Type B pancreatic cell (in vitro differentiated cells): ENCODE results near the gene RPS15. TPM values are rescaled to one million over a fixed set of nuclear protein-coding genes. Genes with fewer than 3 reads are reported as not detected.

ENCODE experiments used
- DNase-seq: peaks from one replicate; pipeline ENCODE4 v3.0.0; 2021; ENCODE audit warnings: mixed read lengths; ENCODE audit not compliant: unreplicated experiment; ENCODE audit errors: extremely low spot score
- H3K27ac Mint-ChIP-seq: 2 replicates; pipeline ENCODE4 v1.8.0; 2021; ENCODE audit warnings: mild to moderate bottlenecking, mixed read lengths
- H3K27me3 Mint-ChIP-seq: 2 replicates; pipeline ENCODE4 v1.8.0; 2021; ENCODE audit warnings: mixed read lengths
- H3K36me3 Mint-ChIP-seq: 2 replicates; pipeline ENCODE4 v1.8.0; 2021; ENCODE audit warnings: mixed read lengths
- H3K4me1 Mint-ChIP-seq: one replicate; pipeline ENCODE4 v1.8.0; 2021; ENCODE audit warnings: mixed read lengths; ENCODE audit not compliant: unreplicated experiment
- H3K4me3 Mint-ChIP-seq: 2 replicates; pipeline ENCODE4 v1.8.0; 2021; ENCODE audit warnings: mild to moderate bottlenecking, mixed read lengths
- H3K9me3 Mint-ChIP-seq: 2 replicates; pipeline ENCODE4 v1.8.0; 2021; ENCODE audit warnings: mixed read lengths
- CTCF ChIP-seq: fragments of 200-600 bp; sonication (generic); conservative IDR thresholded peaks from 2 replicates; pipeline ENCODE4 v1.5.0; 2021; ENCODE audit warnings: antibody characterized with exemption, mild to moderate bottlenecking
- total RNA-seq: library from RNA; stranded (reverse); gene quantifications from 2 replicates; pipeline ENCODE4 v1.2.1, GENCODE V29; 2021; ENCODE audit warnings: low replicate concordance

Gene RPS15
- total RNA-seq, 1 donor from 2014 or later, result 1,344 TPM

GRCh38 chr19:1449467-1450442, 11.6 kb downstream of the RPS15 start, which contains the start of gene APC2:
TSS of gene APC2 (plus strand) at chr19:1450121. CDS start at chr19:1453002, 2,881 bp downstream.
- TF ChIP-seq CTCF, result no peak
- Mint-ChIP-seq H3K9me3 (no peaks in the 10 kb centered on the region), H3K4me3 (peak within 1 kb of the TSS; percentile 69), H3K27ac (peak within 1 kb of the TSS; percentile 16), H3K36me3 (no peaks in the 10 kb centered on the region), H3K27me3 (peaks cover 60% of the 10 kb centered on the region), H3K4me1 (peaks cover 15% of the 10 kb centered on the region)
- no peak for DNase-seq

GRCh38 chr19:1450735-1451731, 12.8 kb downstream of the RPS15 start:
- Mint-ChIP-seq H3K27ac (no peak overlapping the region), H3K4me1 (peaks cover 15% of the 10 kb centered on the region), H3K9me3 (no peaks in the 10 kb centered on the region), H3K27me3 (peaks cover 64% of the 10 kb centered on the region), H3K36me3 (no peaks in the 10 kb centered on the region), H3K4me3 (peak overlapping the region; percentile 60)
- TF ChIP-seq CTCF, result no peak
- DNase-seq, result no peak

- H3K27ac Mint-ChIP-seq, result no peak overlapping the region
- H3K9me3 Mint-ChIP-seq, result no peaks in the 10 kb centered on the region
- peaks cover 15% of the 10 kb centered on the region for H3K4me1 Mint-ChIP-seq
- peaks cover 63% of the 10 kb centered on the region for H3K27me3 Mint-ChIP-seq
- H3K4me3 Mint-ChIP-seq, result no peak overlapping the region
- no peaks in the 10 kb centered on the region for H3K36me3 Mint-ChIP-seq
- no peak for TF ChIP-seq CTCF
- no peak for DNase-seq
These were observed 14.0 kb downstream of the RPS15 start for GRCh38 chr19:1451916-1452801.

GRCh38 chr19:1452802-1453524, 14.8 kb downstream of the RPS15 start:
- no peak overlapping the region for H3K27ac Mint-ChIP-seq
- no peak for DNase-seq
- H3K4me3 Mint-ChIP-seq, result no peak overlapping the region
- no peak for TF ChIP-seq CTCF
- H3K9me3 Mint-ChIP-seq, result no peaks in the 10 kb centered on the region
- H3K36me3 Mint-ChIP-seq, result no peaks in the 10 kb centered on the region
- H3K4me1 Mint-ChIP-seq, result peaks cover 15% of the 10 kb centered on the region
- H3K27me3 Mint-ChIP-seq, result peaks cover 61% of the 10 kb centered on the region
